ENCODE measurements around the gene HAGH.
A peak's percentile ranks its signal among the peaks of the same experiment; 100 is the strongest.

The HAGH gene

DNA sequence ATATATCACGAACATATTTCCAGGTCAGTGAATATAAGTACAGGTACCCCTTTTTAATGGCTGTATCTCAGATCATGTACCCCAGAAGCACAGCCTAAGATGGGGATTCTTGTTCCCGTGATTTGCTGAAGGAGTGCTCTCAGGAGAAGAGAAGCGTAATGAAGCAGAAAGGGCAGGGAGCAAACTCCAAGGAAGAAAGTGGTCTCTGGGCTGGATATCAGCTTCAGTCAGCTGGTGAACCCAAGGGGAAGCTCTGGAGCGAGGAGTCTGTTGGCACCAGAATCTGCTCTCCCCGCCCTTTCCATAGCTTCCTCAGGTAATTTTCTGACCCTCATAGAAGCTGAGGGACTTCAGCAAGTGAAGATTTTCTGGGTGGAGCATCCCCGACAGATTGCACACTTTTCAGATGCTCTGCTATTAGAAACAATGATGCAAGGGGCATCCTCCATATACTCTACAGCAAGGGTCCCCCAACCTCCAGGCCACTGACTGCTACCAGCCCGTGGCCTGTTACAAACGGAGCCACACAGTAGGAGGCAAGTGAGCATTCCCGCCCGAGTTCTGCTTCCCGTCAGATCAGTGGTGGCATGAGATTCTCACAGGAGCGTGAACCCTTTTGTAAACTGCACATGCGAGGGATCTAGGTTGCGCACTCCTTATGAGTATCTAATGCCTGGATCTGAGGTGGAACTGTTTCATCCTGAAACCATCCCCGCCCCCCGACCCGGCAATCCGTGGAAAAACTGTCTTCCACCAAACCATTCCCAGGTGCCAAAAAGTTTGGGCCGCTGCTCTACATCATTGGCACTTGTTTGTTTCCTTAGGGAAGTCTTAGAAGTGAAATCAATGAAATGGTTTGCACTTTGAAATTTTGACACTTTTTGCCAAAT lies 4.8 kb upstream of the HAGH start:
- no peak for DNase-seq (ENCODE audit: low read depth in 2 of 2)

DNA sequence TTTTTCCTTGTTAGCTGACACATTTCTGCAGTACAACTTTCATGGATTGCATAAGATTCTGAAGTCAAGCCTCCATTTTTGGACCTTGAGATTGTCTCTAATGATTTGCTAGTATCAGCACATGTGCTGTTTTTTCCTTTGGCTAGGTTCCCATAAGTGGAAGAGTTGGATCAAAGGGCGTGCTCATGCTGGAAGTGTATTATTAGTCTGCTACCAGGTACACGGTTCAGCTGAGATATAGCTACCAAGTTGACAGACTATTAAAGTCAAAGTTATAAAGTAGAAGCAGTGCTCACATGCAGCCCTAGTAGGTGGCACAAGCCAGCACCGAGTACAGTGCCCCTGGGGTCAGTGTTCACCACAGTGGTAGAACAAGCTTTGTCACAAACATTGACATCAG lies 3.6 kb upstream of the HAGH start:
- no peak for DNase-seq (ENCODE audit: low read depth in 2 of 2)

DNA sequence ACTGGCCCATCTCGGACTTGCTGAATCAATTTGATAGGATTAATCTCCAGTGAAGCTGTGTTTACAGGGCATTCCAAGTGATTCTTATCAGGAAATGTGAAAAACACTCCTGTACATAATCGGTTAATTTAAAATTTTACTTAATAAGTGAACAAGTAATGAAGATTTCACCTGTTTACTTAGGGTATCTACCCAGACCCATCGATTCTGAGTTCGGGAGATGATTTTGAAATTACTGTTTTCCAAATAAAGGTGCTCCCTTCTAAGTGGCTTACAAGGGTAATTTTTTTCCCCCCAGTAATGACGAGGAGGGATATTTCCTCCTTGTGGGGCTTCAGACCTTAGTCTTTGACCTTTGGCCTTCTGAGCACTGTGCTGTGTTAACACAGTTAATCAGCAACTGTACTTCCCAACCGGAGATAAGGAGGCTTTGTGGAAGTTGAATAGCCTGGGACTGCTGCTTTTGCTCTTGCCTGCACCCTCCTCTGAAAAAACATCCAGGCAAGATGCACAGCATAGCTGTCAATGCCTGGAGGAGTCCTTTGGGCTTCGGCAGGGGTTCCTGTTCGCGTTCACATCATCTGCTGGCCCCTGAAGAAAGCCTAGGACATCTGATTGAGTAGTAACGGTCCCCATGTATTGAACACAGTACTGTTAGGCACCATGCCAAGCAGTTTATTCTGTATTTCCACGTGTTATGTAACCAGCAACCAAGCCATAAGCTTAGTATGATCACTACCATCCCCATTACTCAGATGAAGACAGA lies 2.2 kb upstream of the HAGH start:
- no peak for DNase-seq (ENCODE audit: low read depth in 2 of 2)

DNA sequence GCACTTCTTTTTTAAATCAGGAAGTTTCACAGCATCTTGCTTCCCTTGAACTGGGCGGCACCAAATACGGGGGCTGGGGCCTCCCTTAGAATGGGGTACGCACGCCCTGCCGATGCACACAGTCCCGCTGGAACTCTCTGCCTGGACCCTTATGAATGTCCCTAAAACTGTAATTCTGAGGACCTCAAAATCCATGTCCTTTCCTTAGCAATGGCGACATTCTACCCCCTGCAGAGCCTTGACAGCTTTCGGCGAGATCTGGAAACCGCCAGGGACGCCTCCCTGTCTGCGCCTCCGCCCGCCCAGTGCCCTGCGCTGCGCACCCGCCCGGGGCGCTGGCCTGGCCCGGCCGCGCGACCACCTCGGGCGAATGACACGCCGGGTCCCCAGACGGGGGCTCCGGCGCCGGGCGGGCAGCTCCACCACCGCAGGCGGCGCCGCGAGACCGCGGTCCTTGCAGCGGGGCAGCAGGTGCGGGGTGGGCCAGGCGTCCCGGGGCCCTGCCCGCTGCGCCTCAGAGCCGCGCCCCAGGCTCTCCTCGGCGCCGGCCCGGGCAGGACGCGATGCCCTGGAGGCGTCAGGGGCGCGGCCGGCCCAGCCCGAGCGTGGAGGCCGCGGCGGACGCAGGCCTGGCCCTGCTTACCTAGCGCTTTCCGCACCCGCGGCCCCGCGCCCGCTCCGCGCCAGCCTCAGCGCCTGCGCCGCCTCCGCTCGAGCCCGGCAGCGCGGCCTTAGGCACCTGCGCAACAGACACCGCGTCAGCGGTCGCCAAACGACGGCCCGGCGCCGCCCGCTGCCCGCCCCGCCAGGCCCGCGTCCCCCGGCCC lies 548 bp downstream of the HAGH start:
- peak; percentile 47 to 62 for DNase-seq (ENCODE audit: low read depth in 2 of 2)

DNA sequence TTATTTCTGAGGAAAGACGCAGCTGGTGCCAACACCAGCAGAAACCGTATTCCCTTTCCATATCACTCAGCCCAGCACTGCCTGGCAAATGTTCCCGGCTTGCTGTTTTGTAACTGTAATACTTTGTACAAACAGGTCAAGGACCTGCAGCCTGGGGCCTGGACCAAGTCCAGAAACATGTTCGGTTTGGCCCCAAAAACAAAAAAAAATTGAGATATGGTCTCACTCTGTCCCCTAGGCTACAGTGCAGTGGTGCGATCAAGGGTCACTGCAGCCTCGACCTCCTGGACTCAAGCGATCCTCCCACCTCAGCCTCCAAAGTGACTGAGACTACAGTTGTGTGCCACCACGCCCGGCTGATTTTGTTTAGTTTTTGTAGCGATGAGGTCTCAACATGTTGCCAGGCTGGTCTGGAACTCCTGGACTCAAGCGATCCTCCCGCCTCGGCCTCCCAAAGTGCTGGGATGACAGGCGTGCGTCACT lies 1.2 kb downstream of the HAGH start:
- no peak for DNase-seq (ENCODE audit: low read depth in 2 of 2)

DNA sequence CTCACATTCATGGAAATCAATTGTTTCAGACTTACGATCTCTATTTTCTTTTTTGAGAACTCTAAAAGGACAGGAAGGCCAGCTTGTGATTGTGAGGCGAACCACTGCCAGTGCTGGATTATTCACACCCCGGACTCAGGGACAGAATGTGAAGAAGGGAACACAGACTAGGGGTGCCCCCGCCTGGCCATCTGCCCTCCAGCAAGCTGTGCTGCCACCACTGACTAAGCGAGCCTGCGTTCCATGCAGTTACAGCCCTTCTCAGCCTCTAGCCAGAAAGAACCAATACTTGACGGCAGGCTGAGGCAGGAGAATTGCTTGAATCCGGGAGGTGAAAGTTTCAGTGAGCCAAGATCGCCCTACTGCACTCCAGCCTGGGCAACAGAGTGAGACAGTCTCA lies 2.8 kb downstream of the HAGH start:
- DNase-seq (ENCODE audit: low read depth in 2 of 2) = no peak

DNA sequence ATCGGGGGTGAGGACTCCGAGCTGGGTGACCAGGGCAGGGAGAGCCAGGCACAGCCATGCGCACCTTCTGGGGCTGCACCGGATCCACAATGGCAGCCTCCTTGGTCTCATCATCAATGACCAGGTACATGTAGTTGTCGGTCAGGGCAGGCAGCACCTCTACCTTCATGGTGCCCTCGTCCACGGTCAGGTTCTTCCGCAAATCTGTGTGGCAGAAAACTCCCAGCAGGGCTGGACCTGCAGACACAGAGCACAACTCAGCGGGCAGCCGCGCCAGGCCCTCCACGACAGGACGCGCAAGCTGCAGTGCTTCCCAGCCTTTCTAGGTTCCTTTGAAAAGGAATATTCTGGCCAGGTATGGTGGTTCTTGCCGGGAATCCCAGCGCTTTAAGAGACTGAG lies 3.8 kb downstream of the HAGH start:
- no peak for DNase-seq (ENCODE audit: low read depth in 2 of 2)

DNA sequence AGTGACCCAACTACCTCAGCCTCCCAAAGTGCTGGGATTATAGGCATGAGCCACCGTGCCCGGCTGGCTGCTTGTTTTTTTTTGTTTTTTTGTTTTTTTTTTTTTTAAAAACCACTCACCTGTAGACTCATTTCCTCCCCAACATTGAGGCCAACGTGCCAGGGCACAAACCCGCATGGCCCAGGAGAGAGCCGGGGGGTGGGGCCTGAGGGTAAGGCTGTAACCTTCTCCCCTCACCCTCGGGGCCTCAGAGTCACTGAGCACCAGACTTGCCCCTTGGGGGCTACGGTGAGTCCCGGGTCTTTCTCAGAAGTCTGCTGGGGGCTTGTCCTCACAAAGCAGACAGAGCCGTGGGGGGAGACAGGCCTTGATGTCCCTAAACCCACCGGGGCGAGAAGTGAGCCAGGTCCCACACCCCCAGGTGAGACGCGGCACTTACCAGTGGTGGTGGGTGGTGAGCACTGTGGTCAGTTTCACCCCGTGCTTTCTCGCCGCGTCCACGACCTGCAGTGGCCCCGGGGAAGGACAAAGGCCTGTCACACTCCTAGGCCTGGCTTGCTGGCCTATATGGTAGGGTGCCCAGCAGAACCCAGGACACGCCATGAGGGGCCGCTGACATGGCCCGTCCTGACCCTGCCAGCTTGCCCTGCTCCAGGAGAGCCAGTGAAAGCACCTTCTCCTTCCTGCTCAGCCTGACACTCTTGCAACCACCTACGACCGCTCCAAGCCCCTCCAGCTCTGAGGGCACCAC lies 4.6 kb downstream of the HAGH start:
- no peak for DNase-seq (ENCODE audit: low read depth in 2 of 2)

DNA sequence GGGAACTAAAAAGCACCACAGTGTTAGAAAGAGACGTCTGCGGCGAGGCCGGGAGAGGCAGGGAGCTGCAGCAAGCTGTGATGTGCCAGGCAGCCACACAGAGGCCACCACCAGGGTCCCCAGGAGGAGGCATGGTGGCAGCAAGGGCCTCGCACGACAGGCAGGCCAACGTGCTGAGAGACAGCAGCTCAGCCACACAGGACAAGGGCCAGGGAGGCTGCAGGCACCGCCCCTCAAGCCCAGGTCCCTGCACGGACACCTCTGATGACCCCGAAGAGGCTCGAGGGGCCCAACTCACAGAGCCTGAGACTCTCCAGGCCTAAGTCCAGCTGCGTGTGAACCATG lies 5.7 kb downstream of the HAGH start:
- no peak for DNase-seq (ENCODE audit: low read depth in 2 of 2)

DNA sequence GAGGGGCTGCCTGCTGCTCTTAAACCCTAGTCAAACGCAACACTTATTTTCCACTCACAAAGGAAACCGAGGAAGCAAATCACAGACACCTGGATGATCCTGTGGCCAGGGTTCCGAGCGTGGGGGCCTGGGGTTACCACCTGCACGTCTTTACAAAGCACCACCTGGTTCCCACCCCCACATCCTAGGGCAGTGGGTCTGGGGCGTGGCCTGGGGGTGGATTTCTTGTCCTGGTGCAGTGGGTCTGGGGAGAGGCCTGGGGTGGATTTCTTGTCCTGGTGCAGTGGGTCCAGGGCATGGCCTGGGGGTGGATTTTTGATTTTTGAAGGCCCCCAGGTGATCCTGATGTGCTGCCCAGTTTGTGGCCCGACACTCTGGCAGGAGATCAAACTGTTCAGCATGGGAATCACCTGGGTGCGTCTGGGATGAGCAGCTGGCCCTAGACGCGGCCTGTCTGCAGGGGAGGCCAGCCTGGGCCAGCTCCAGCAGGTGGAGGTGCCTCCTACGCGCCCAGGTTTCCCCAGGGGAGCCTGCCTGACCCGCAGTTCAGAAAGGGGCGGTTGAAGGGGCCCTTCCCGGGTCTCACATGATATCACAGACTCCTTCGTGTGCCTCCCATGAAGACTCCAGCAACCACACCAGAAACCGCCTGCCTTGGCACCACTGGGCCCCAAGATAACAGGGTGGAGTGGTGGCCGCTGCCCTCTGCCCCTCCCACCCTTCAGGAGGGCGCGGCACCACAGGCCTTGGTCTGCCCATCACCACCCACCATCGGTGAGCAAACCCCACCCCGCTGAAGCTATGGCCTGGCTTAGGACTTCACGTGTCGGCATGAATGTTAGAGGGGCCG lies 6.3 kb downstream of the HAGH start:
- no peak for DNase-seq (ENCODE audit: low read depth in 2 of 2)

DNA sequence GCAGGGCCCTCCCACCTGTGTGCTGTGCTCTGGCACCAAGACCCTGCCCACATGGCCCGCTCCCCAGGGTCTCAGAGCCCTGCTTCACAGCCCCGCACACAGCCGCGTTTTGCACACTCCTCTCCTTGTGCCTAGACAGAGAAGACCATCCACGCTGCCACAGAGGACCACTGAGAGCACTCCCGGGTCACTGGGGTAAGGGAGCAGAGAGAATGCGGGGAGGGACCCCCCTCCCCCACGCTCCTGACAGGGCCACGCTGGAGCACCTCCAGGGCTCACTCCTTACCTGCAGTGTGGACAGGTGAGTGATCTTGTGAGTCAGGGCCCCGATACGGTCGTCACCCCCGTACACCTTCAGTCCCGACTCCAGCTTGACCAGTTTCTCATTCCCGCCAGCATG lies 7.0 kb downstream of the HAGH start:
- DNase-seq (ENCODE audit: low read depth in 2 of 2) = no peak

DNA sequence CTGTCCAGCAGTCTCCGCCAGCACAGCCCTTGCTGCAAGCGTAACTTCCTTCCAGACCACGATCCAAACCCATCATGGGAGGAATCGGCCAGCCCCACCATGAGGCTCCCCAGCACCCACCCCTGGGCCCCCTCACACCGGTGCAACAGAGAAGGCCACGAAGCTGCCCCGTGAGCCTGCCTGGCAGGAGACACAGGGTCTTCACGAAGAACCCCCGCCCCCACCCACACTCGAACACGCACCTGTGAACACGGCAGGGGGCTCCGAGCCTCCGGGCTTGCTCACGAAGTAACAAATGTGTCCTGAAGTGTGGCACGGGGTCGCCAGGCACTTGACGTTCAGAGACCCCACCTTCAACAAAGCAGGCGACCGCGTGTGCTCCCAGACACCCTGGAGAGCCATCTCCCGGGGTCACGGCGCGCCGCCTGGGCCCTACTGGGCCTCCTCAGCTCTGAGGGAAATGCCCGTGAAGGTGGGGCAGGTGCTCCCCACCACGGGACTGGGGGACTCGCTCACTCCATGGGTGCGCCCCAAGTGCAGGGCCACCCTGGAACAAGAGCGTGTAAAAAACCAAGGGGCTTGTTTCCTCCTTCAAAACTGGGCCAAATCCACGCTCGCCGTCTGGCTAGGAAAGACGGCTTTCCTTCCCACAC lies 7.6 kb downstream of the HAGH start:
- DNase-seq (ENCODE audit: low read depth in 2 of 2) = no peak

DNA sequence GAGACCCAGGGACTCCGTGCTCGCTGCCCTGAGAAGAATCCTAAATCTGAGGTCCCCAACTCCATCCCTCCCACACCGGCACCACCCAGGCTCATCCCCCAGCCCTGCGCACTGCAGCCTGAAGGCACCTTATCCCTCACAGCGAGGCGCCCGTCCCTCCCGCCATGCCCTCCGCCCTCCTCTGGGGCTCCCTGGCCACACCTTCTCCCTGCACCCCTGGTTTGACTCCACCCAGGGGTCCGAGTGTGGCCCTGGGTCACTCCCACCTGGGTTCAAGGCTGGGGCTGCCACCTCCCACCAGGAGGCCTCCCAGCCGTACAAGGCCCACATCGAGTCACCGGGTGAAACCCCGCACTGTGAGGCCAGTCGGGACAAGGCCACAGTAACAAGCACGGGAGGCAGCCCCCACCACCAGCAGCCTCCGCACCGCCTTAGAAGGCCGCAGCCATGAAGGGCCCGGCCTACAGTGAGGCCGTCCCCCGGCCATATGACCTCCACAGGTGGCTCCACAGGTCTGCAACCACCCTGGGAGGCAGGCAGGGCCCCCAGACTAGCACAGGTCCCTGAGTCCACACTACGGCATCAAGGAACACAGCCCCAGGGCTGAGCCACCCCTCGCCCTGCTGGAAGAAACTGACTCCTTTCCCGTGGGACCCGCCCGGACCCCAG lies 8.3 kb downstream of the HAGH start:
- DNase-seq (ENCODE audit: low read depth in 2 of 2) = no peak

DNA sequence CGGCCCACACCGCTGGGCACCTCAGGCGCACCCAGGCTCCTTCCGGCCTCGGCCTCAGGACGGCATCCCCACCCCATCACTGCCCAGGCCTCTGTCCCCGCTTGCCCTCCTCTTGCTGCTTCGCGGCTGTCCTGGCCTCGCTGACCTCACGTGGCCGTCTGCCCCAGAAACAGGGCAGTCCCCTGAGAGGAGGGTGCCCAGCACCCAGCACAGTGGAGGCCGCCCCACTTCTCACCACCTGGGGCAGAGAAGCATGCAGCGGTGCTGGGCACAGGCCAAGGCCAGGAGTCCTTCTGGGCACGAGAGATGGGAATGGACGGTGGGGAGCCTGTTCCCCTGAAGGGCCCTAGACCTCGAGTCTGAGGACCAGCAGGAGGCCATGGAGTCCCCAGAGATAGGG lies 8.9 kb downstream of the HAGH start:
- DNase-seq (ENCODE audit: low read depth in 2 of 2) = no peak

DNA sequence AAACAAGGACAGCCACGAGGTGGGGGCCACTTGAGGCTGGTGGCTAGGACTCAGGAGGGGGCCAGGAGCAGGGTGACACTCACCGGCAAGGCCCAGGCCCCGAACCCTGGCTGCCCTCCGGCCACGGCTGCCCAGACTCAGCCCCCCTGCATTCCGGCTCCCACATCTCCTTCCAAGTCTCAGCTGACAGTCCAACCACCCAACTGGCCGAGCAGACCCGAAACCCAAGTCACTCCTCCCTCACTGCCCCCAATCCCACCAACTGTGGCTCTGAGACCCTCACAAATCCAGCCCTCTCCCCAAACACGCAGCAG lies 9.4 kb downstream of the HAGH start:
- DNase-seq (ENCODE audit: low read depth in 2 of 2) = no peak

DNA sequence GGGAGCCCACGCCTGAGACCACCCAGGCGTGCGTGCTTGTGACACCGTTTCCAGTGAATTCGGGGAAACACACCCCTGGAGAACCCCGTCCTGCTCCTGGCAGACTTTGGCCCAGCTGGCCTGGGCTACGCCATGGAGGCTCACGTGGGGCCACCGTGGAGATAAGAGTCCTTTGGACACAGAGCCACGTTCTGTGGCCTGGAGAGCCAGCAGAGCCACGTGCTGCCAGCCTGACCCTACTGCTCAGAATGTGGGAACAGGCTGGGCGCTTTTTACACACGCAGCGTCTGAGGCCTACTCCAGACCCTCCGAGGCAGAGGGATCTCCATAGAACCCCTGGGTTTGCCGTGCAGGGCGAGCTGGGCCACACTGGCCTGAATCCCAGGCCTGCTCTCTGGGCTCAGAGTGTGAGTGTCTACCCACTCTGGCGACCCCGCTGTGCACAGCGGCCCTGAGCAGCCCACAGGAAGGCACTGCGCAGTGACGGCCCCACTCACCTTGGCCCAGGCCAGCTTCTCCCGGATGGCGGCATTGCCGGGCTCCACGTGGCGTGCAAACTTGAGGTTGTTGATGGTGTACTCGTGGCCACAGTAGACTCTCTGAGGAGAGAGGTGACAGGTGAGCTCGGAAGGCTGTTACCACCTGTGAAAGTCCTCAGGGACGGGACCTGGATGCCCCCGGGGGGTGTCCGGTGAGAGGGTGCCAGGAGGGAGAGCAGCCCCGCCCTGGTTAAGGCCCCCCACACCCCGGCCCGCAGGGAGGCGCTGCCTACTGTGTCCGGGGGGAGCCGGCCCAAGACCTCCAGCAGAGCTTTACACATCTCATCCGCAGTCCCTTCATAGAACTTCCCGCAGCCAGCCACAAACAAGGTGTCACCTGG lies 10.0 kb downstream of the HAGH start:
- DNase-seq (ENCODE audit: low read depth in 2 of 2) = no peak

DNA sequence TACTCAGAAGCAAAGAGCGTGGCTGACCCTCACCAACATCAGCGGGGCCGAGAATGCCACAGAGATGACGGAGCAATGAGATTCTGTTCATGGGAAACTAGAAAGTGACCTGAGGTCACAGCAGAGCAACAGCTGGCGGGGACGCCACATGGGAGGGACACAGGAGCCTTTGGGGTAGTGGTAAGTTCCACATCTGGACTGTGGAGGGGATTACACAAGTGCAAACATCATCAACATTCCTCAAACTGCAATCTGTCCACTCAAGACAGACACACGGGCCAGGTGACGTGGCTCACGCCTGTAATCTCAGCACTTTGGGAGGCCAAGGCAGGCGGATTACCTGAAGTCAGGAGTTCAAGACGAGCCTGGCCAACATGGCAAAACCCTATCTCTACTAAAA lies 11.2 kb downstream of the HAGH start:
- DNase-seq (ENCODE audit: low read depth in 2 of 2) = no peak

DNA sequence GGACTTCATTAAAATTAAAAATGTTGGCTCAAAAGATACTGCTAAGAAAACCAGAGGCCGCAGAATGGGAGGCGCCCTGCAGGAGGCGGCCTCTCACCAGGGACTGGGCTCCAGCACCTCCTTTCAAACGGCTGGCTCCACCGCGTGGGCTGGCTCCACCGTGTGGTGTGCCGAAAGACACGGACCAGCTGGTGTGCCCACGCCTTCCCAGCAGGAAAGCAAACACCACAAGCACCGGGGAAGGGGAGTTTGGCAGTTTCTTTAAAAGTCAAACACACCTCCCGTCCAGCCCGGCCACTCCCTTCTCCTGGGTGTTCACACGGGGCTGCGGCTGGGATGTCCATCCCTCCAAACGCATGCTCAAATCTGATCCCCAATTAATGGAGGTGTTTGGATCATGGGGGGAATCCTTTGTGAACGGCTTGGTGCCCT lies 13.9 kb downstream of the HAGH start:
- peak; percentile 51 to 52 for DNase-seq (ENCODE audit: low read depth in 2 of 2)

DNA sequence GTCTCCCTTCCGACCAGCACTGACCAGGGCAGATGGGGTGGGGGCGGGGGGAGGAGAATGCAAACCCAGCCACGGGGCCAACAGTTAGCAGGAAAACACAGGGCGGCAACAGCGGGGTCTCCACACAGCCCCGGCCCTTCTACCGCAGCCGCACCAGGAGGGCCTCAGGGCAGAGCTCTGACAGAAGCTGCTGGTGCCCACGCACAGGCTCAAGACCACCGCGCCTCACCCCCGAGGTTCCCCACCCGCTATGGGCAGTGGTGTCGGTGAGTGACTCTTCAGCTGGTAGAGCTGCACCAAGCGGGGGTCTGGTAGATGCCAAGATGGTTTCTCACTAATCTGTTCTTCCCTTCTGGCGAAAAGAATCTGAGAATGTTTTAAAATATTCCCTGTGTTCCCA lies 16.1 kb downstream of the HAGH start:
- no peak for DNase-seq (ENCODE audit: low read depth in 2 of 2)
